NT2/D1 (cell line): ENCODE measurements around the gene ALKBH1.

Experiments
- DNase-seq: peaks from one replicate; pipeline ENCODE4 v3.0.0-alpha.2; 2011; ENCODE audit warnings: low read depth, low spot score
- H3K27me3 ChIP-seq: 2 replicates; pipeline ENCODE4 v1.6.0; 2011; ENCODE audit warnings: mild to moderate bottlenecking; ENCODE audit not compliant: insufficient read length, insufficient read depth
- H3K36me3 ChIP-seq: 2 replicates; pipeline ENCODE4 v1.6.1; 2011; ENCODE audit warnings: mild to moderate bottlenecking, low read length, mixed read lengths; ENCODE audit not compliant: insufficient read depth, insufficient read length
- H3K4me1 ChIP-seq: 2 replicates; pipeline ENCODE4 v1.5.1; 2011; ENCODE audit not compliant: insufficient read depth, insufficient read length
- H3K4me3 ChIP-seq: 2 replicates; pipeline ENCODE4 v1.5.1; 2011; ENCODE audit warnings: low read depth; ENCODE audit not compliant: insufficient read length
- H3K9ac ChIP-seq: 2 replicates; pipeline ENCODE4 v1.6.0; 2011; ENCODE audit warnings: low read depth; ENCODE audit not compliant: insufficient read length
- H3K9me3 ChIP-seq: 2 replicates; pipeline ENCODE4 v1.5.1; 2011; ENCODE audit warnings: mild to moderate bottlenecking, low read length; ENCODE audit not compliant: insufficient read depth
- SUZ12 ChIP-seq: IDR thresholded peaks from 2 replicates; pipeline ENCODE4 v1.6.1; 2011; ENCODE audit not compliant: insufficient read length, insufficient read depth; ENCODE audit errors: extremely low read depth
- YY1 ChIP-seq: IDR thresholded peaks from 2 replicates; pipeline ENCODE4 v1.6.1; 2011; ENCODE audit not compliant: insufficient read length, insufficient read depth
- ZNF274 ChIP-seq: IDR thresholded peaks from 2 replicates; pipeline ENCODE4 v1.6.1; 2011; ENCODE audit warnings: mild to moderate bottlenecking, low read depth, low read length

ALKBH1 gene

GRCh38 chr14:77709412-77709811 lies 1.6 kb upstream of the ALKBH1 start:
- Histone ChIP-seq H3K9ac (peak overlapping the region; percentile 95), H3K9me3 (no peaks in the 10 kb centered on the region), H3K27me3 (no peaks in the 10 kb centered on the region), H3K4me1 (no peaks in the 10 kb centered on the region), H3K36me3 (peaks cover 50% of the 10 kb centered on the region), H3K4me3 (peak overlapping the region; percentile 99)
- DNase-seq: no peak
- TF ChIP-seq SUZ12: no peak
- TF ChIP-seq YY1: no peak
- TF ChIP-seq ZNF274: no peak

- DNase-seq: no peak
- peak overlapping the region; percentile 99 for H3K4me3 ChIP-seq
- TF ChIP-seq ZNF274 (no peak), YY1 (no peak), SUZ12 (no peak)
- H3K4me1 ChIP-seq: no peaks in the 10 kb centered on the region
- peak overlapping the region; percentile 95 for H3K9ac ChIP-seq
- no peaks in the 10 kb centered on the region for H3K27me3 ChIP-seq
- H3K9me3 ChIP-seq: no peaks in the 10 kb centered on the region
- H3K36me3 ChIP-seq: peaks cover 50% of the 10 kb centered on the region
These were observed 926 bp upstream of the ALKBH1 start for GRCh38 chr14:77708749-77709148.

- peak overlapping the region; percentile 95 for H3K9ac ChIP-seq
- no peaks in the 10 kb centered on the region for H3K4me1 ChIP-seq
- H3K36me3 ChIP-seq: peaks cover 46% of the 10 kb centered on the region
- DNase-seq: peak; percentile 6
- H3K27me3 ChIP-seq: no peaks in the 10 kb centered on the region
- TF ChIP-seq ZNF274: no peak
- no peak for TF ChIP-seq YY1
- no peak for TF ChIP-seq SUZ12
- H3K9me3 ChIP-seq: no peaks in the 10 kb centered on the region
- peak overlapping the region; percentile 99 for H3K4me3 ChIP-seq
These were observed 484 bp downstream of the ALKBH1 start for GRCh38 chr14:77707355-77707723.

GRCh38 chr14:77691259-77691658 lies 16.6 kb downstream of the ALKBH1 start:
- TF ChIP-seq YY1: no peak
- no peak for TF ChIP-seq ZNF274
- TF ChIP-seq SUZ12: no peak
- Histone ChIP-seq H3K36me3 (peaks cover 49% of the 10 kb centered on the region), H3K4me3 (no peak overlapping the region), H3K9ac (no peak overlapping the region), H3K4me1 (no peaks in the 10 kb centered on the region), H3K27me3 (no peaks in the 10 kb centered on the region), H3K9me3 (no peaks in the 10 kb centered on the region)
- no peak for DNase-seq

DNA sequence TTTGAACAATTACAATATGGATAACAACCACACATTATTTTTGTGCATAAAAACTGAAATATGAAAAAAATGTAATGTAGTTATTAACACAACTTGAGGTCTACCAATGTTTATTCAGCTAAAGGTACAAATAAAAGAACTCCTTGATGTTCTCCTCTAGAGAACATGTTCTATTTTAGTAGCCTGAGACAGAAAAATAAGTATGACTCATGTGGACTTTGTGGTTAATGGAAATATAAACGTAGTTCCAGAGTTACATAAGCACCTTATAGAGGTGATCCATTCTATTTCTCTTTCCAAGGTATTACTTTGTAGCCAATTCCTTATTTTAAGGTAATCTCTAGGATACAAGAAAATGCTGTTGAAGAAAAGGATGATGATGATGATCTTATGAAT lies 25.7 kb downstream of the ALKBH1 start:
- H3K9ac ChIP-seq: no peak overlapping the region
- H3K9me3 ChIP-seq: no peaks in the 10 kb centered on the region
- no peaks in the 10 kb centered on the region for H3K27me3 ChIP-seq
- TF ChIP-seq SUZ12: no peak
- no peak for TF ChIP-seq YY1
- no peak for TF ChIP-seq ZNF274
- H3K4me3 ChIP-seq: no peak overlapping the region
- H3K4me1 ChIP-seq: no peaks in the 10 kb centered on the region
- DNase-seq: no peak
- H3K36me3 ChIP-seq: peaks cover 46% of the 10 kb centered on the region

DNA sequence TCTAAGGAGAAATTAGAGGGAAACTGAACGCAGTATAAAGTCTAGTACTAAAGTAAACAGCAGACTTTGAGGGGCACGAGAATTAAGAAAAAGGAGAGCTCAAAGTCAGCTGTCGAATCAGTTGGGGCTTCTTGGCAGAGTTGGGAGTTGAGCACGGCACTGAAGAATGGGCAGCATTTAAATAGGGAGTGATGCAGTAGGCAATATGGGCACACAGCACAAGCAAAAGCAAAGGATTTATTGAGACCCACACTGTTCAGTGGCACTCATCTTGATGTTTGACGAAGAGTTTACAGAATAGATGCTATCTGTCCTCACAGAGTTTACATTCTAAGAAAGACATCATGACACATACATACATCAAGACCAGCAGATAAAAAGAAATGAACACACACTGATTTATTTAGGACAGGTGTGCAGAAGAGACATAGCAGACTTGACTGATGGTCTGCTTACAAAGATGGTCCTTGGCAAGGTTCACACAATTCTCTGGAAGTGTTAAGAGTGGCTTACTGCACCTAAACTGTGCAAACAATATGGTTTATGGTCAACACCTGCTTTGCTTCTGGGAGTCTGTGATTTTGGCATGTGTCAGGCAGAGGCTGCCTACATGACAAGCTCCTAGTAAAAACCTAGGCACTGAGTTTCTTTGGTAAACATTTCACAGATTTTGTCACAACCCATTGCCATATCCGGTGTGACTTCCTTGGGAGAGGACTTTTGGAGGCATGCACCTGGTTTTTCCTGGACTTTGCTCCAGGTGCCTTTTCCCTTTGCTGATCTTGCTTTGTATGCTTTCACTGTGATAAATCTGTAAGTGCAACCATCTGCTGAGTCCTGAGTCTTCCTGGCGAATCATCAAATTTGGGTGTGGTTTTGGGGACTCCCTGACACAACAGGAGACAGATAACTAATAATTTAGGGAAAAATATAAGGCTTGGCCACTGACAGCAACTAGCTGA lies 26.3 kb downstream of the ALKBH1 start:
- H3K36me3 ChIP-seq: peaks cover 40% of the 10 kb centered on the region
- no peaks in the 10 kb centered on the region for H3K27me3 ChIP-seq
- no peaks in the 10 kb centered on the region for H3K9me3 ChIP-seq
- TF ChIP-seq YY1 (no peak), ZNF274 (no peak), SUZ12 (no peak)
- no peak overlapping the region for H3K4me3 ChIP-seq
- H3K4me1 ChIP-seq: no peaks in the 10 kb centered on the region
- H3K9ac ChIP-seq: no peak overlapping the region
- no peak for DNase-seq

- no peak for DNase-seq
- peaks cover 59% of the 10 kb centered on the region for H3K36me3 ChIP-seq
These were observed 32.9 kb downstream of the ALKBH1 start for GRCh38 chr14:77674931-77675330.

More at GRCh38 chr14:77674931-77675330, 32.9 kb downstream of the ALKBH1 start:
- Histone ChIP-seq H3K9me3 (no peaks in the 10 kb centered on the region), H3K4me3 (no peak overlapping the region), H3K27me3 (no peaks in the 10 kb centered on the region), H3K9ac (no peak overlapping the region), H3K4me1 (no peaks in the 10 kb centered on the region)
- no peak for TF ChIP-seq ZNF274
- TF ChIP-seq YY1: no peak
- no peak for TF ChIP-seq SUZ12
